ENCODE measurements around the gene IFNAR1.
"Not testable (repeated sequence)": the region's sequence is repeated elsewhere in the genome, so short reads cannot be mapped to it uniquely, and the experiment has no call there.

IFNAR1 gene

GRCh38 chr21:33308586-33309490 lies 15.9 kb upstream of the IFNAR1 start:
- peak; percentile 81 for DNase-seq

- no peak for DNase-seq
These were observed 15.0 kb upstream of the IFNAR1 start for GRCh38 chr21:33309778-33310177.

- no peak for DNase-seq
These were observed 12.6 kb upstream of the IFNAR1 start for GRCh38 chr21:33312121-33312520.

- no peak for DNase-seq
These were observed 11.6 kb upstream of the IFNAR1 start for GRCh38 chr21:33313183-33313582.

GRCh38 chr21:33313611-33314010 lies 11.2 kb upstream of the IFNAR1 start:
- no peak for DNase-seq

- no peak for DNase-seq
These were observed 10.7 kb upstream of the IFNAR1 start for GRCh38 chr21:33314111-33314510.

- no peak for DNase-seq
These were observed 8.6 kb upstream of the IFNAR1 start for GRCh38 chr21:33315946-33316710.

GRCh38 chr21:33317145-33317544 lies 7.6 kb upstream of the IFNAR1 start:
- DNase-seq: no peak

GRCh38 chr21:33317786-33318486 lies 6.8 kb upstream of the IFNAR1 start:
- DNase-seq: no peak

GRCh38 chr21:33321005-33321404 lies 3.8 kb upstream of the IFNAR1 start:
- not testable (repeated sequence) for DNase-seq

GRCh38 chr21:33323610-33324009 lies 1.2 kb upstream of the IFNAR1 start:
- not testable (repeated sequence) for DNase-seq

GRCh38 chr21:33325222-33326067 lies 675 bp downstream of the IFNAR1 start:
- peak; percentile 79 for DNase-seq

GRCh38 chr21:33327326-33327725 lies 2.6 kb downstream of the IFNAR1 start:
- no peak for DNase-seq

GRCh38 chr21:33327792-33328433 lies 3.1 kb downstream of the IFNAR1 start:
- no peak for DNase-seq

GRCh38 chr21:33330726-33331125 lies 6.0 kb downstream of the IFNAR1 start:
- no peak for DNase-seq

- DNase-seq: no peak
These were observed 7.4 kb downstream of the IFNAR1 start for GRCh38 chr21:33332143-33332542.

GRCh38 chr21:33334191-33334590 lies 9.4 kb downstream of the IFNAR1 start:
- no peak for DNase-seq

GRCh38 chr21:33334824-33335223 lies 10.1 kb downstream of the IFNAR1 start:
- DNase-seq: no peak

- DNase-seq: no peak
These were observed 14.4 kb downstream of the IFNAR1 start for GRCh38 chr21:33339135-33339534.

- no peak for DNase-seq
These were observed 15.1 kb downstream of the IFNAR1 start for GRCh38 chr21:33339918-33340317.

GRCh38 chr21:33345751-33346238 lies 21.0 kb downstream of the IFNAR1 start:
- DNase-seq: no peak

- DNase-seq: no peak
These were observed 23.9 kb downstream of the IFNAR1 start for GRCh38 chr21:33348706-33349105.
